Stomach (tissue), 9 donors: ENCODE data around the gene SLC25A52. TPM values are rescaled to one million over a fixed set of nuclear protein-coding genes. Genes with fewer than 3 reads are reported as not detected.
A peak's percentile ranks its signal among the peaks of the same experiment; 100 is the strongest.

Experiments used
- DNase-seq, 2 donors: peaks; one replicate each; pipeline versions ENCODE4 v3.0.0 to v3.0.0-alpha.2; 2013 to 2019
- H3K27ac ChIP-seq, 5 donors: fragments of 200-600 bp in 4 of 5; sonication (generic) in 4 of 5; one replicate each; pipeline ENCODE4 v1.5.1; 2013 to 2019; ENCODE audit warnings: mild to moderate bottlenecking in 1 of 5, moderate library complexity in 1 of 5
- H3K27me3 ChIP-seq, 3 donors: fragments of 200-600 bp; sonication (generic); one replicate each; pipeline ENCODE4 v1.5.1; 2017 to 2019; ENCODE audit warnings: mixed run types in 1 of 3
- H3K36me3 ChIP-seq, 4 donors: fragments of 200-600 bp; sonication (generic); 1 replicate in 3 of 4; 2 replicates in 1 of 4; pipeline ENCODE4 v1.5.1; 2016 to 2019
- H3K4me1 ChIP-seq, 4 donors: fragments of 200-600 bp; sonication (generic); one replicate each; pipeline ENCODE4 v1.5.1; 2016 to 2019
- H3K4me3 ChIP-seq, 4 donors: fragments of 200-600 bp; sonication (generic) in 3 of 4; one replicate each; pipeline ENCODE4 v1.5.1; 2016 to 2019; ENCODE audit warnings: mild to moderate bottlenecking in 1 of 4
- H3K9me3 ChIP-seq, 4 donors: fragments of 200-600 bp; sonication (generic); one replicate each; pipeline ENCODE4 v1.5.1; 2016 to 2019
- CTCF ChIP-seq, 7 experiments: fragments of 450-650 bp in 4 of 7; fragments of 200-600 bp in 3 of 7; sonication (generic) in 3 of 7; IDR thresholded peaks; one replicate each; pipeline ENCODE4 v1.5.1; 2016 to 2019; ENCODE audit warnings: antibody characterized with exemption in 7 of 7, control low read depth in 2 of 7, mild to moderate bottlenecking in 1 of 7
- EP300 ChIP-seq: sonication (generic); formaldehyde crosslinking; IDR thresholded peaks from one replicate; pipeline ENCODE4 v1.6.1; 2017; ENCODE audit warnings: antibody characterized with exemption
- POLR2A ChIP-seq, 4 donors: fragments of 450-650 bp; IDR thresholded peaks; one replicate each; pipeline ENCODE4 v1.6.1; 2016; ENCODE audit warnings: antibody characterized with exemption in 4 of 4, control low read depth in 2 of 4, mild to moderate bottlenecking in 1 of 4, moderate library complexity in 1 of 4
- POLR2AphosphoS5 ChIP-seq, 3 donors: sonication (generic); formaldehyde crosslinking; IDR thresholded peaks; one replicate each; pipeline ENCODE4 v1.6.1; 2016; ENCODE audit warnings: antibody characterized with exemption in 3 of 3
- WGBS, 5 donors: extraction: QIAGEN DNeasy Blood & Tissue Kit in 3 of 5; methylation state at CpG; one replicate each; pipeline versions ENCODE4 v1.1.5 to v1.1.7; 2013 to 2018; 5-methylcytosine and 5-hydroxymethylcytosine counted together
- intact Hi-C: fragments of 100-400 bp; cut with DNase I; formaldehyde crosslinking; loops from one replicate; pipeline ENCODE4 v1.15.1; 2023; ENCODE audit warnings: low total_unique reads
- polyA plus RNA-seq, 3 donors: library from polyadenylated mRNA; stranded (reverse); fragments of 200-250 nt; gene quantifications; one replicate each; pipeline ENCODE4 v1.2.3, GENCODE V29; 2013
- total RNA-seq, 5 donors: library from RNA; depleted of rRNA; stranded (reverse); fragments of >200 nt; gene quantifications; one replicate each; pipeline versions ENCODE4 v1.1.0 to v1.2.3, GENCODE V29; 2014 to 2016
- donor health status: healthy with polysubstance abuse.
- donor health status: Bipolar disorder and iron deficiency.
- donor health status: healthy.

Gene SLC25A52
- total and polyA plus RNA-seq, 8 donors, result not detected

GRCh38 chr18:31774962-31775361 lies 14.3 kb upstream of the SLC25A52 start:
- intact Hi-C loops, result no loop called here
- H3K36me3 ChIP-seq, result no peaks in the 10 kb centered on the region
- no peaks in the 10 kb centered on the region for H3K27me3 ChIP-seq
- H3K4me3 ChIP-seq, result no peak overlapping the region
- H3K27ac ChIP-seq, result no peak overlapping the region
- DNase-seq, result no peak
- 69 to 94% (median 78%) methylated on average over 5 of the region's 5 CpGs for WGBS, 5 donors
- peaks cover 3 to 24% (median 19%) of the 10 kb centered on the region in 4 donors for H3K9me3 ChIP-seq
- no peaks in the 10 kb centered on the region for H3K4me1 ChIP-seq
- TF ChIP-seq POLR2A (IDR thresholded peaks at IDR 0.05) (no peak), CTCF (IDR thresholded peaks at IDR 0.05) (no peak), POLR2AphosphoS5 (IDR thresholded peaks at IDR 0.05) (no peak), EP300 (no peak)

GRCh38 chr18:31774477-31774785 lies 13.8 kb upstream of the SLC25A52 start:
- Histone ChIP-seq H3K27ac (no peak overlapping the region), H3K4me1 (no peaks in the 10 kb centered on the region), H3K27me3 (no peaks in the 10 kb centered on the region), H3K9me3 (peaks cover 3 to 18% (median 15%) of the 10 kb centered on the region in 4 donors), H3K4me3 (no peak overlapping the region), H3K36me3 (no peaks in the 10 kb centered on the region)
- no peak for TF ChIP-seq EP300
- no peak for TF ChIP-seq POLR2A (IDR thresholded peaks at IDR 0.05)
- TF ChIP-seq CTCF (IDR thresholded peaks at IDR 0.05), result no peak
- TF ChIP-seq POLR2AphosphoS5 (IDR thresholded peaks at IDR 0.05), result no peak
- no peak for DNase-seq
- 44 to 65% (median 52%) methylated on average over 2 of the region's 2 CpGs for WGBS, 5 donors
- intact Hi-C loops, result no loop called here

DNA sequence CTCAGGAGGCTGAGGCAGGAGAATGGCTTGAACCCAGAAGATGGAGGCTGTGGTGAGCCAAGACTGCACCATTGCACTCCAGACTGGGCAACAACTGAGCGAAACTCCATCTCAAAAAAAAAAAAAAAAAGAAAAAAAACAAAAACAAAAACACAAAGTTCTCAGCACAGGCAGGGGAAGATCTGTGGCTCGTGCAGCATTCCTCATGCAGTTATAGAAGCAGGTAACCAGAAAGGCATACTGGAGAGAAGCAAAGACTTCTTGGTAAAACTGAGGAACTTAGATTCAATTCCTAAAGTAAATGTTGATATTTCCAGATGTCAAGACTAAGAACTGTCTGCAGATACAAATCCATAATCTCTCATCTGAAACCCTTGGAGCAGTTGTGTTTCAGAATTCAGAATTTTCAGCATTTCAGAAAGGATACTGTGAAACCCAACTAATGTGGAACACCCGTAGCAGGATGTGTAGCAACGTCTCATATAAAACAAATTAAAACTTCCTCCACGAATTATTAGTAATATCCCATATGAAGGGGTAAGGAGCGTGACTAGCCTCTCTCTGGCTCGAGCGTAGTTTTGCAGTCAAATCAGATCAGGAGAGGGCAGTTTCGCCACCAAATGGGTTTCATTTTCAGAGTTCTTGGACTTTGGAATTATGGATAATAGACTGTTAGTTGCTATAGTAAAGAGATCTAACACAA lies 13.2 kb upstream of the SLC25A52 start:
- WGBS, 5 donors, result 67 to 76% (median 72%) methylated on average over 9 of the region's 9 CpGs
- H3K4me1 ChIP-seq, result no peaks in the 10 kb centered on the region
- intact Hi-C loops, result no loop called here
- no peak overlapping the region for H3K4me3 ChIP-seq
- no peak overlapping the region for H3K27ac ChIP-seq
- TF ChIP-seq CTCF (IDR thresholded peaks at IDR 0.05) (no peak), POLR2AphosphoS5 (IDR thresholded peaks at IDR 0.05) (no peak), EP300 (no peak), POLR2A (IDR thresholded peaks at IDR 0.05) (no peak)
- DNase-seq, result peak in 1 of 2 donors; percentile 11
- H3K36me3 ChIP-seq, result no peaks in the 10 kb centered on the region
- no peaks in the 10 kb centered on the region for H3K27me3 ChIP-seq
- peaks cover 0 to 14% (median 13%) of the 10 kb centered on the region in 4 donors for H3K9me3 ChIP-seq

DNA sequence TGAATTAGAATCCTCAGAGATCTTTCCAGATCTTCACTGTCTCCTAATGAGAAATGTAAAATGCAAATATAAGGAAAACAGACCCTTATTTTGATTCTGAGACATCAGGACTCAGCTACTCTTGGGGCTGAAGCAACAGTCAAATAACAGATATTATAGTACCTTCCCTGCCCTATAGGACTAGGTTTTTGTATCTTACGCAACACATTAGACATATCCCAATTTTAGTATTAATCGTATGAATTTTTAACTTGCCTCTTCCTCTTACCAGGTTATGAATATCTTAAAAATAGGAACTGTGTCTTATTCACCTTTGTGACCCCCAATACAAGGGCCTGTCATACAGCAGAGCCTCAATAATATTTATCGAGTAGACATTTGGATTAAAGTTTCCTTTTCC lies 12.0 kb upstream of the SLC25A52 start:
- H3K9me3 ChIP-seq, result peaks cover 0 to 3% (median 1%) of the 10 kb centered on the region in 4 donors
- H3K36me3 ChIP-seq, result no peaks in the 10 kb centered on the region
- no peaks in the 10 kb centered on the region for H3K27me3 ChIP-seq
- no peak overlapping the region for H3K27ac ChIP-seq
- no peak overlapping the region for H3K4me3 ChIP-seq
- intact Hi-C loops, result no loop called here
- TF ChIP-seq CTCF (IDR thresholded peaks at IDR 0.05) (no peak), POLR2AphosphoS5 (IDR thresholded peaks at IDR 0.05) (no peak), POLR2A (IDR thresholded peaks at IDR 0.05) (no peak), EP300 (no peak)
- 95 to 99% (median 96%) methylated on average over 3 of the region's 3 CpGs for WGBS, 5 donors
- no peaks in the 10 kb centered on the region for H3K4me1 ChIP-seq
- no peak for DNase-seq
